Measurements from ENCODE around the gene PCDHGA9. TPM values are rescaled to one million over a fixed set of nuclear protein-coding genes. Genes with fewer than 3 reads are reported as not detected.

Gene PCDHGA9
- total and polyA plus RNA-seq, 2 of the 8 experiments (the other 6 are each of a cell fraction or from before 2014, with no cell fraction given), result 0.79 to 1.1 TPM

DNA sequence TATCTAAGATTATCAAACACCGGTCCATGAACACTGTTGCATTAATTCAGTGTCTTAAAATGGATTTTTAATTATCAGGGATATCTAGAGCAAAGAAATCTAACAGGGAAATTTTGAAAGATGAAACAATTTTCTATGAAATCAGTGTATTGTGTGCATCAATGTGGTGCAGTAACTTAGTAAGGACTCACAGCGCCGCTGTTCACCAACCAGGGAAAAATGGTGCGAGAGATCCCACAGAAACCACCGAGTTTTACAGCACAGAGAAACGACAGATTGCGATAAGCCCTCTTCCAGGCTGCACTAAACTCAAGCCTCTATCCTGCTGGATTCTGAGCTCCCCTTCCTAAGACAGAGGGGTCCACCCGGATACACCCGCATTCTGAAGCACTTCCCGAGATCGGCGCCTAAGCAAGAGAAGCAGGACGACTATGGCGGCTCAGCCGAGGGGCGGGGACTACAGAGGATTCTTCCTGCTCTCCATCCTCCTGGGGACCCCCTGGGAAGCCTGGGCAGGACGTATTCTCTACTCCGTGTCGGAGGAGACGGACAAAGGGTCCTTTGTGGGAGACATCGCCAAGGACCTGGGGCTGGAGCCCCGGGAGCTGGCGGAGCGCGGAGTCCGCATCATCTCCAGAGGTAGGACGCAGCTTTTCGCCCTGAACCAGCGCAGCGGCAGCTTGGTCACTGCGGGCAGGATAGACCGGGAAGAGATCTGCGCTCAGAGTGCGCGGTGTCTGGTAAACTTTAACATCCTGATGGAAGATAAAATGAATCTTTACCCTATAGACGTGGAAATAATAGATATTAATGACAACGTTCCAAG, 19.9 kb upstream of the PCDHGA9 start, which contains the start of gene PCDHGA7:
Gene PCDHGA7 (plus strand): TSS at position 274 of the 826 bp plus-strand sequence. CDS start 158 bp downstream, at position 432.
- peaks cover 22 to 26% of the 10 kb centered on the region in 2 experiments for H3K9me3 ChIP-seq (ENCODE audit: insufficient read depth in 2 of 2, low read depth in 1 of 2, low read length in 1 of 2)
- FAIRE-seq, result no peak
- TF ChIP-seq SAP30 (IDR thresholded peaks at IDR 0.05; ENCODE audit: insufficient read depth, insufficient replicate concordance, low read length), result no peak
- no peak for TF ChIP-seq TAF1 (IDR thresholded peaks at IDR 0.05; ENCODE audit: low read depth, low read length)
- TF ChIP-seq RNF2 (IDR thresholded peaks at IDR 0.05; ENCODE audit: borderline replicate concordance, low read depth, low read length, missing control alignments, poor library complexity, severe bottlenecking), result no peak
- no peak for TF ChIP-seq ASH2L (IDR thresholded peaks at IDR 0.05; ENCODE audit: low read length)
- no peak for TF ChIP-seq ATF3 (IDR thresholded peaks at IDR 0.05; ENCODE audit: insufficient read depth, low read depth, low read length)
- no peak for TF ChIP-seq GTF2F1 (IDR thresholded peaks at IDR 0.05; ENCODE audit: borderline replicate concordance, low read depth, low read length)
- no peak for TF ChIP-seq CTBP2 (IDR thresholded peaks at IDR 0.05; ENCODE audit: borderline replicate concordance, insufficient read depth, insufficient read length, low read length)
- no peak for TF ChIP-seq YY1 (IDR thresholded peaks at IDR 0.05; ENCODE audit: low read depth, low read length)
- TF ChIP-seq PHF8 (conservative IDR thresholded peaks at IDR 0.05; ENCODE audit: low read depth, low read length), result no peak

More for the DNA sequence above, 19.9 kb upstream of the PCDHGA9 start, which contains the start of gene PCDHGA7:
- Histone ChIP-seq H3K36me3 (ENCODE audit: control insufficient read depth in 2 of 4, insufficient read depth in 4 of 4, low read length in 3 of 4) (no peaks in the 10 kb centered on the region; a peak in 1 of 8 replicates), H3K9ac (replicated peaks in 1 of 4; ENCODE audit: extremely low read depth in 1 of 4, low read depth in 3 of 4, low read length in 3 of 4) (no peak within 1 kb of the TSS), H2BK120ac (replicated peaks; ENCODE audit: low read depth, low read length) (no peak within 1 kb of the TSS), H3K4ac (replicated peaks; ENCODE audit: insufficient read length, low read depth, low read length) (no peak within 1 kb of the TSS), H4K20me1 (replicated peaks in 1 of 2; ENCODE audit: control insufficient read depth in 1 of 2, insufficient read depth in 2 of 2, low read length in 2 of 2) (no peaks in the 10 kb centered on the region), H2BK15ac (ENCODE audit: low read length) (no peak within 1 kb of the TSS), H3K56ac (replicated peaks; ENCODE audit: insufficient read length, low read depth, low read length) (no peak within 1 kb of the TSS), H3K4me2 (ENCODE audit: insufficient read depth in 1 of 2, low read depth in 2 of 2, low read length in 2 of 2) (no peak within 1 kb of the TSS), H2AK5ac (ENCODE audit: low read depth, low read length) (no peak within 1 kb of the TSS), H4K5ac (ENCODE audit: insufficient read length, low read depth, low read length) (no peak within 1 kb of the TSS), H4K8ac (ENCODE audit: extremely low read depth, insufficient read depth, low read length) (no peak within 1 kb of the TSS; the same call in 1 of the 2 replicates), H3K23ac (ENCODE audit: insufficient read length) (no peak within 1 kb of the TSS), H2BK20ac (ENCODE audit: low read length) (no peak within 1 kb of the TSS), H3K4me1 (replicated peaks in 1 of 4; ENCODE audit: control insufficient read depth in 3 of 4, insufficient read depth in 4 of 4, low read length in 3 of 4) (no peaks in the 10 kb centered on the region), H3K23me2 (ENCODE audit: low read depth, low read length) (no peaks in the 10 kb centered on the region; the same call in 1 of the 2 replicates), H3K27me3 (replicated peaks in 1 of 4; ENCODE audit: control insufficient read depth in 3 of 4, extremely low read depth in 1 of 4, insufficient read depth in 3 of 4, low read length in 3 of 4) (no peaks in the 10 kb centered on the region), H3K79me1 (ENCODE audit: low read depth, low read length) (no peaks in the 10 kb centered on the region), H3K79me2 (ENCODE audit: control insufficient read depth in 1 of 2, insufficient read depth in 2 of 2, low read length in 2 of 2) (no peaks in the 10 kb centered on the region), H3K4me3 (ENCODE audit: extremely low read depth in 1 of 4, insufficient read depth in 2 of 4, low read depth in 3 of 4, low read length in 4 of 4) (no peak within 1 kb of the TSS), H3K27ac (ENCODE audit: low read depth, low read length) (no peak within 1 kb of the TSS), H3K14ac (ENCODE audit: insufficient read length) (no peak within 1 kb of the TSS), H3K18ac (ENCODE audit: extremely low read depth, low read length) (no peak within 1 kb of the TSS), H2AFZ (ENCODE audit: low read length) (no peak within 1 kb of the TSS), H2BK5ac (ENCODE audit: low read depth, low read length) (no peak within 1 kb of the TSS), H2BK12ac (ENCODE audit: low read depth, low read length) (no peak within 1 kb of the TSS), H4K91ac (replicated peaks; ENCODE audit: insufficient read length, low read length) (no peak within 1 kb of the TSS)
- ChIA-PET CTCF (ENCODE audit: partially characterized antibody) (interaction anchor here (0.7 to 1.0 kb wide), 3 partner anchors 27 to 160 kb away, joined by 3 to 4 read pairs (median 3); partner anchors contain the start of gene PCDHB14), POLR2A (ENCODE audit: partially characterized antibody) (no interaction called here)
- WGBS, 2 experiments (ENCODE audit: extremely low coverage in 1 of 2, insufficient coverage in 1 of 2, insufficient read length in 1 of 2, insufficient replicate concordance in 2 of 2, low coverage in 1 of 2, low lambda C conversion rate in 2 of 2, missing lambda C conversion rate in 1 of 2), result 95% methylated on average over 37 of the region's 37 CpGs; no CpG with 5 or more reads in 1 of the 2 experiments
- no peak for DNase-seq (ENCODE audit: low read depth in 1 of 2, low spot score in 2 of 2)

All from H1 (cell line).